Loucy (cell line): ENCODE measurements around the gene GNE.
"Not testable (repeated sequence)": the region's sequence is repeated elsewhere in the genome, so short reads cannot be mapped to it uniquely, and the experiment has no call there.

Experiments used
- H2AFZ ChIP-seq: fragments of 200-600 bp; sonication (generic); 2 replicates; pipeline ENCODE4 v1.6.0; 2016; ENCODE audit warnings: antibody characterized with exemption, mild to moderate bottlenecking, low read length, moderate library complexity
- H3F3A ChIP-seq: fragments of 200-600 bp; 2 replicates; pipeline ENCODE4 v1.6.0; 2016; ENCODE audit warnings: antibody characterized with exemption, low read depth, mild to moderate bottlenecking
- H3K27me3 ChIP-seq: fragments of 200-600 bp; sonication (generic); 2 replicates; pipeline ENCODE4 v1.6.1; 2014; ENCODE audit warnings: low read length, mild to moderate bottlenecking; ENCODE audit not compliant: insufficient read depth, poor library complexity, severe bottlenecking
- H3K36me3 ChIP-seq: fragments of 200-600 bp; sonication (generic); 2 replicates; pipeline ENCODE4 v1.6.1; 2016; ENCODE audit warnings: low read length; ENCODE audit not compliant: insufficient read depth
- H3K4me1 ChIP-seq: fragments of 200-600 bp; sonication (generic); 2 replicates; pipeline ENCODE4 v1.5.1; 2014; ENCODE audit warnings: low read length, mild to moderate bottlenecking; ENCODE audit not compliant: insufficient read depth, poor library complexity, severe bottlenecking
- H3K4me2 ChIP-seq: fragments of 200-600 bp; sonication (generic); 2 replicates; pipeline ENCODE4 v1.6.0; 2014; ENCODE audit warnings: antibody characterized with exemption, low read length, low read depth, mild to moderate bottlenecking; ENCODE audit not compliant: poor library complexity, severe bottlenecking
- H3K4me3 ChIP-seq: fragments of 200-600 bp; sonication (generic); 2 replicates; pipeline ENCODE4 v1.5.1; 2014; ENCODE audit warnings: low read length, mild to moderate bottlenecking, mixed read lengths; ENCODE audit not compliant: poor library complexity, severe bottlenecking
- H3K79me2 ChIP-seq: fragments of 200-600 bp; sonication (generic); 2 replicates; pipeline ENCODE4 v1.6.1; 2014; ENCODE audit warnings: low read length; ENCODE audit not compliant: insufficient read depth
- H3K9ac ChIP-seq: fragments of 200-600 bp; sonication (generic); 2 replicates; pipeline ENCODE4 v1.6.0; 2014; ENCODE audit warnings: mild to moderate bottlenecking, low read depth, low read length, moderate library complexity; ENCODE audit not compliant: poor library complexity, severe bottlenecking
- H3K9me2 ChIP-seq: fragments of 200-600 bp; sonication (generic); replicated peaks from 2 replicates; pipeline ENCODE4 v1.6.1; 2016; ENCODE audit warnings: low read depth, low read length, mixed read lengths
- H3K9me3 ChIP-seq: fragments of 200-600 bp; sonication (generic); 2 replicates; pipeline ENCODE4 v1.6.1; 2014; ENCODE audit warnings: mild to moderate bottlenecking, antibody characterized with exemption, low read length, low read depth; ENCODE audit not compliant: insufficient read depth
- H4K20me1 ChIP-seq: fragments of 200-600 bp; sonication (generic); 2 replicates; pipeline ENCODE4 v1.6.0; 2014; ENCODE audit warnings: antibody characterized with exemption, low read length, mild to moderate bottlenecking; ENCODE audit not compliant: insufficient read depth, poor library complexity, severe bottlenecking
- CTCF ChIP-seq: fragments of 200-600 bp; sonication (generic); conservative IDR thresholded peaks from 2 replicates; pipeline ENCODE4 v1.5.1; 2014; ENCODE audit warnings: mild to moderate bottlenecking, antibody characterized with exemption, low read length
- EZH2phosphoT487 ChIP-seq: fragments of 200-600 bp; IDR thresholded peaks from 2 replicates; pipeline ENCODE4 v1.6.1; 2018; ENCODE audit warnings: antibody characterized with exemption, mild to moderate bottlenecking, moderate library complexity, borderline replicate concordance

The GNE gene

DNA sequence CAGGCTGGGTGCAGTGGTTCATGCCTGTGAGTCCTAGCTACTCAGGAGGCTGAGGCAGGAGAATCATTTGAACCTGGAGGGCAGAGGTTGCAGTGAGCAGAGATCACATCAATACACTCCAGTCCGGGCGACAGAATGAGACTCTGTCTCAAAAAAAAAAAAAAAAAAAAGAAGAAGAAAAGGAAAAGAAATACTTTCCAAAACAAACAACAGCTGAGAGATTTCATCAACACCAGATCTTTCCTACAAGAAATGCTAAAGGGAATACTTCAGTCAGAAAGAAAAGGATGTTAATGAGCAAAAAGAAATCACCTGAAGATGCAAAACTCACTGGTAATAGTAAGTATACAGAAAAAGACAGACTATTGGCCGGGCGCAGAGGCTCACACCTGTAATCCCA, 80.7 kb downstream of the GNE start:
- TF ChIP-seq CTCF = no peak
- TF ChIP-seq EZH2phosphoT487 = no peak
- Histone ChIP-seq H3F3A (no peaks in the 10 kb centered on the region), H3K9me3 (no peaks in the 10 kb centered on the region), H3K36me3 (no peaks in the 10 kb centered on the region), H3K4me2 (no peak overlapping the region), H3K9me2 (no peaks in the 10 kb centered on the region), H4K20me1 (no peaks in the 10 kb centered on the region), H2AFZ (no peak overlapping the region), H3K27me3 (no peaks in the 10 kb centered on the region), H3K79me2 (no peaks in the 10 kb centered on the region), H3K9ac (no peak overlapping the region), H3K4me3 (no peak overlapping the region), H3K4me1 (peaks cover 5% of the 10 kb centered on the region)

DNA sequence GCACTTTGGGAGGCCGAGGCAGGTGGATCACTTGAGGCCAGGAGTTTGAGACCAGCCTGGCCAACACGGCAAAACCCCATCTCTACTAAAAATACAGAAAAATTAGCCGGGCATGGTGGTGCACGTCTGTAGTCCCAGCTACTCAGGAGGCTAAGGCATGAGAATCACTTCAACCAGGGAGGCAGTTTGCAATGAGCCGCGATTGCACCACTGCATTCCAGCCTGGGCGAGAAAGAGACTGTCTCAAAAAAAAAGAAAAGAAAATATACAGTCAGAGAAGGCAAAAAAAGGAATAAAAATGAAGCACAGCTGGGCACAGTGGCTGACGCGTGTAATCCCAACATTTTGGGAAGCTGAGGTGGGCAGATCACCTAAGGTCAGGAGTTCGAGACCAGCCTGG, 81.8 kb downstream of the GNE start:
- H4K20me1 ChIP-seq, H3K4me1 ChIP-seq, H3K9ac ChIP-seq: not testable (repeated sequence)

GRCh38 chr9:36175209-36175608, 83.0 kb downstream of the GNE start:
- not testable (repeated sequence) for H3K36me3 ChIP-seq, H3K27me3 ChIP-seq

More for the DNA sequence above, 81.8 kb downstream of the GNE start:
- H3K4me3 ChIP-seq, H3K4me2 ChIP-seq, H3K79me2 ChIP-seq, H2AFZ ChIP-seq, H3K9me3 ChIP-seq, H3K27me3 ChIP-seq, H3K36me3 ChIP-seq, H3F3A ChIP-seq, H3K9me2 ChIP-seq: not testable (repeated sequence)

GRCh38 chr9:36174731-36175130, 83.5 kb downstream of the GNE start:
- no peaks in the 10 kb centered on the region for H3K79me2 ChIP-seq
- no peaks in the 10 kb centered on the region for H3K9me2 ChIP-seq
- no peaks in the 10 kb centered on the region for H3F3A ChIP-seq
- H3K4me3 ChIP-seq = no peak overlapping the region
- H3K36me3 ChIP-seq = no peaks in the 10 kb centered on the region
- H3K9ac ChIP-seq = no peak overlapping the region
- no peak overlapping the region for H3K4me2 ChIP-seq
- H2AFZ ChIP-seq = no peak overlapping the region
- peaks cover 5% of the 10 kb centered on the region for H3K4me1 ChIP-seq
- no peaks in the 10 kb centered on the region for H4K20me1 ChIP-seq
- H3K27me3 ChIP-seq = no peaks in the 10 kb centered on the region
- TF ChIP-seq CTCF (no peak), EZH2phosphoT487 (no peak)
- no peaks in the 10 kb centered on the region for H3K9me3 ChIP-seq

More at GRCh38 chr9:36175209-36175608, 83.0 kb downstream of the GNE start:
- H3K9me3 ChIP-seq, H3K9me2 ChIP-seq, H3K79me2 ChIP-seq, H4K20me1 ChIP-seq, H2AFZ ChIP-seq, H3K4me3 ChIP-seq, H3F3A ChIP-seq, H3K9ac ChIP-seq, H3K4me1 ChIP-seq, H3K4me2 ChIP-seq: not testable (repeated sequence)
